Measurements from ENCODE around the gene SYNPO. TPM values are rescaled to one million over a fixed set of nuclear protein-coding genes. Genes with fewer than 3 reads are reported as not detected.

The SYNPO gene, protein sequence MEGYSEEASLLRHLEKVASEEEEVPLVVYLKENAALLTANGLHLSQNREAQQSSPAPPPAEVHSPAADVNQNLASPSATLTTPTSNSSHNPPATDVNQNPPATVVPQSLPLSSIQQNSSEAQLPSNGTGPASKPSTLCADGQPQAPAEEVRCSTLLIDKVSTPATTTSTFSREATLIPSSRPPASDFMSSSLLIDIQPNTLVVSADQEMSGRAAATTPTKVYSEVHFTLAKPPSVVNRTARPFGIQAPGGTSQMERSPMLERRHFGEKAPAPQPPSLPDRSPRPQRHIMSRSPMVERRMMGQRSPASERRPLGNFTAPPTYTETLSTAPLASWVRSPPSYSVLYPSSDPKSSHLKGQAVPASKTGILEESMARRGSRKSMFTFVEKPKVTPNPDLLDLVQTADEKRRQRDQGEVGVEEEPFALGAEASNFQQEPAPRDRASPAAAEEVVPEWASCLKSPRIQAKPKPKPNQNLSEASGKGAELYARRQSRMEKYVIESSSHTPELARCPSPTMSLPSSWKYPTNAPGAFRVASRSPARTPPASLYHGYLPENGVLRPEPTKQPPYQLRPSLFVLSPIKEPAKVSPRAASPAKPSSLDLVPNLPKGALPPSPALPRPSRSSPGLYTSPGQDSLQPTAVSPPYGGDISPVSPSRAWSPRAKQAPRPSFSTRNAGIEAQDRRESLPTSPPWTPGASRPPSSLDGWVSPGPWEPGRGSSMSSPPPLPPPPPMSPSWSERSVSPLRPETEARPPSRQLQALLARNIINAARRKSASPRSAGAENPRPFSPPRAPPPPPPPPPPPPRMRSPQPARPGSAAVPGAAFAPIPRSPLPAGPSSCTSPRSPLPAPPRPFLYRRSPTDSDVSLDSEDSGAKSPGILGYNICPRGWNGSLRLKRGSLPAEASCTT
- not detected in 2 replicates for total RNA-seq (2014; rRNA removed; shearing (Covaris generic); ENCODE audit: low replicate concordance)

DNA sequence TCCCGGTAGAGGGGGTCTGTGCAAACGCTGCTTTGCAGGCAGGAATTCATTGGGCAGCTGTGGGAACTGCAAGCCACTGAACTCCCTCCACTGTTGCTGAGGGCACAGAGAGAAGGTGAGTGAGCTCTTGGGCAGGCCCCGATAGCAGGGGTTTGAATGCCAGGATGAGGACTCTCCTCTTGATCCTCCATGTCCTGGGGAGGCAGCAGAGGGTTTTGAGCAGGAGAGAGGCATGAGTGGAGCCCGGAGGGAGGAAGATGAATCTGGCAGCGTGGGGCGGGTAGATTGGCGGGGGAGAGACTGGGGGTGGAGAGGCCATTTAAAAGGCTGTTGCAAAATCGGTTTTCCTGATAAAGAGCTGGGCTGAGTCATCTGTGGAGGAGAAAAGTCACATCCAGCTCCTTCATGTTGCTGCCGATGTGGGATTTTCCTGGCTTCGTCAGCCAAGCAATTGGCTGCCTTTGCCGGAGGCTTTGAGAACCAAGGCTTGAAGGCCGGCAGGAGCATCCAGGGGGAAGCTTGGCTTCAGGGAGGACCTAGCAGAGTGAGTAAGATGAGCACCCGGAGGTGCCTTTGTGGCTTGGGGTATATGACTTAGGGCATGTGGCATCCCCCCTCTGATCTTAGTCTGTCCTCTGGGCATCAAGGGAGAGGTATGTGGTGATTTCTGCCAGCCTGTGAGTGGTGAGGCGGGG, at the start of gene SYNPO:
TSS of gene SYNPO (plus strand) at position 350 of the 695 bp plus-strand sequence. CDS start 7,616 bp downstream, outside the sequence.
- Histone ChIP-seq H3K27ac (ENCODE audit: low read length) (no peak within 1 kb of the TSS), H3K36me3 (ENCODE audit: insufficient read depth, low read length) (no peaks in the 10 kb centered on the region), H3K9ac (ENCODE audit: low read length) (no peak within 1 kb of the TSS), H3K4me3 (ENCODE audit: low read length) (no peak within 1 kb of the TSS), H3K9me2 (replicated peaks; ENCODE audit: insufficient read depth, low read length) (no peaks in the 10 kb centered on the region), H3K4me2 (ENCODE audit: low read depth, low read length, poor library complexity, severe bottlenecking) (no peak within 1 kb of the TSS), H3K4me1 (ENCODE audit: low read length) (no peaks in the 10 kb centered on the region), H3K79me2 (ENCODE audit: low read length) (no peaks in the 10 kb centered on the region), H3K27me3 (ENCODE audit: low read length) (no peaks in the 10 kb centered on the region), H4K20me1 (ENCODE audit: insufficient read depth, low read depth, low read length) (no peaks in the 10 kb centered on the region), H2AFZ (ENCODE audit: low read length) (no peak within 1 kb of the TSS), H3K9me3 (ENCODE audit: low read length) (no peaks in the 10 kb centered on the region)
- DNase-seq, result no peak

DNA sequence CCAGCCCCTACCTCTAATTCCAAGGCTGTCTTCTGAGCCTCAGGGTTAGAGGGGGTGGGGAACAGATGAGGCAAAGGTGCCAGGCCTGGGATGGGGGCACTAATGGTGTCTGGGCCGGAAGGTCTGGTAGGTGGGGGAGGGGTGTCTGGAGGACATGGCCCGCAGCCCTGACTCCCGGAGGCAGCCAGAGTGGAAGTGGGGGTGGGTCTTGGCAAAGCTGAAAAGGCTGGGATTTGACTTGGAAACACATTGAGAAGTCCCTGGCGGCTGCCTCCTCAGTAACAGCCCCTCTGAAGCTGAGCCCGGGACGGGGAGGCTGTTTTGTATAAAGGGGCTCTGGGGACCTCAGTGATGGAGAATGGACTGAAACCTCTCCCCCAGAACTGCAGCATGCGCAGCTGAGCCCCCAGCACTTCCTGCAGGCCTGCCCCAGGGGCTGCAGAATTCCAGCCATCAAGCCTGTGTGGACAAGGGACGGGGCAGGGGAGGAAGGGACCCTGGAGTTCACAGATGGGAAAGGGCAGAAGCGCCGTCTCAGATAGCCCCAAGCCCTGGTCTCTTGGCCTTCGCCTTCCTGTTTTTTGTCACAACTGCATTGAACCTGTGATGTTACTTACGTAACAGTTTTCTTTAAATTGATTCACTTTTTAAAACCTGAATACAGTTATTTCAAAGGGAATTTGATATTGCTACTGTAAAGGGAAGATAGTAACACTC, 49.3 kb upstream of the SYNPO start:
- peak; percentile 63 for DNase-seq
- Histone ChIP-seq H3K9me3 (ENCODE audit: low read length) (no peaks in the 10 kb centered on the region), H4K20me1 (ENCODE audit: insufficient read depth, low read depth, low read length) (no peaks in the 10 kb centered on the region), H3K27me3 (ENCODE audit: low read length) (no peaks in the 10 kb centered on the region), H3K79me2 (ENCODE audit: low read length) (no peaks in the 10 kb centered on the region), H3K36me3 (ENCODE audit: insufficient read depth, low read length) (no peaks in the 10 kb centered on the region), H2AFZ (ENCODE audit: low read length) (peak overlapping the region; percentile 48; the same call in 1 of the 2 replicates), H3K9me2 (replicated peaks; ENCODE audit: insufficient read depth, low read length) (no peaks in the 10 kb centered on the region), H3K27ac (ENCODE audit: low read length) (no peak overlapping the region), H3K4me2 (ENCODE audit: low read depth, low read length, poor library complexity, severe bottlenecking) (peak overlapping the region; percentile 60), H3K9ac (ENCODE audit: low read length) (peak overlapping the region; percentile 37), H3K4me3 (ENCODE audit: low read length) (peak overlapping the region; percentile 21; the same call in 1 of the 2 replicates), H3K4me1 (ENCODE audit: low read length) (peaks cover 12% of the 10 kb centered on the region)

DNA sequence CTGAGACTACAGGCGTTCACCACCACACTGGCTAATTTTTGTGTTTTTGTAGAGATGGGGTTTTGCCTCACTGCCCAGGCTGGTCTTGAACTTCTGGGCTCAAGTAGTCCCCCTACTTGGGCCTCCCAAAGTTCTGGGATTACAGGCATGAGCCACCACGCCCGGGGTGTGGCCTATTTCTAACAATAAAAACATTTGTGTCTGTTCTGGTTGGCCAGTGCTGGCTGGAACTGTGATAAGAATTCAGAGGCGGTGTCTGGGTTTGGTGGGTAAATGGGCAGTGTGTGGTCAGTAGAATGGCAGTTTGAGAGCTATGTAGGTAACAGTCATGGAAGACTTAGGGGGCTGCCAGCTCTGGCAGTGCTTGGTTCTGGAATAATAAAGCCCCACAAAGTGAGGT, 46.9 kb upstream of the SYNPO start:
- Histone ChIP-seq H3K9me3 (ENCODE audit: low read length) (no peaks in the 10 kb centered on the region), H3K36me3 (ENCODE audit: insufficient read depth, low read length) (no peaks in the 10 kb centered on the region), H3K4me2 (ENCODE audit: low read depth, low read length, poor library complexity, severe bottlenecking) (no peak overlapping the region), H3K4me3 (ENCODE audit: low read length) (no peak overlapping the region), H4K20me1 (ENCODE audit: insufficient read depth, low read depth, low read length) (no peaks in the 10 kb centered on the region), H3K9ac (ENCODE audit: low read length) (no peak overlapping the region), H3K9me2 (replicated peaks; ENCODE audit: insufficient read depth, low read length) (no peaks in the 10 kb centered on the region), H3K79me2 (ENCODE audit: low read length) (no peaks in the 10 kb centered on the region), H3K4me1 (ENCODE audit: low read length) (peaks cover 22% of the 10 kb centered on the region), H3K27me3 (ENCODE audit: low read length) (no peaks in the 10 kb centered on the region), H2AFZ (ENCODE audit: low read length) (no peak overlapping the region), H3K27ac (ENCODE audit: low read length) (no peak overlapping the region)
- DNase-seq, result no peak

DNA sequence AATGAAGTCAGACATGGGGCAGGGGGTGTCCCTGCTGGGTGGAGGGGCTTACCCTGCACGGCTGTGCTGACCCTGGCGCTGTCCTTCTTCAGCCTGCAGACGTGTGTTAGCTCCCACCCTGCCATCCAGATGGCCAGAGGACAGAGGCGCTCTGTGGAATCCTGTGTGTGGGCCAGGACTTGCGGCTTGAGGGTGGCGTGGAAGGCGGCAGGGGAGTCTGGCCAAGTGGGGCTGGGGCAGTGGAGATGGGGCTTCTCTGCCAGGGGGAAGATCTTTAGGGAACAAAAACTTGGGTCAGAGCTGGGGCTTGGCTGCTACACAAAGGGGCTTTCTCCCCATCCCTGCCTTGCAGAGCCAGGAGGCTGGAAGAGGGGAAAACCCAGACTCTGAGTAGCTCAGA, 46.5 kb upstream of the SYNPO start:
- Histone ChIP-seq H3K79me2 (ENCODE audit: low read length) (no peaks in the 10 kb centered on the region), H3K4me2 (ENCODE audit: low read depth, low read length, poor library complexity, severe bottlenecking) (no peak overlapping the region), H3K36me3 (ENCODE audit: insufficient read depth, low read length) (no peaks in the 10 kb centered on the region), H2AFZ (ENCODE audit: low read length) (no peak overlapping the region), H3K9ac (ENCODE audit: low read length) (no peak overlapping the region), H3K4me1 (ENCODE audit: low read length) (peaks cover 22% of the 10 kb centered on the region), H3K27me3 (ENCODE audit: low read length) (no peaks in the 10 kb centered on the region), H3K4me3 (ENCODE audit: low read length) (no peak overlapping the region), H4K20me1 (ENCODE audit: insufficient read depth, low read depth, low read length) (no peaks in the 10 kb centered on the region), H3K9me2 (replicated peaks; ENCODE audit: insufficient read depth, low read length) (no peaks in the 10 kb centered on the region), H3K27ac (ENCODE audit: low read length) (no peak overlapping the region), H3K9me3 (ENCODE audit: low read length) (no peaks in the 10 kb centered on the region)
- DNase-seq, result no peak

DNA sequence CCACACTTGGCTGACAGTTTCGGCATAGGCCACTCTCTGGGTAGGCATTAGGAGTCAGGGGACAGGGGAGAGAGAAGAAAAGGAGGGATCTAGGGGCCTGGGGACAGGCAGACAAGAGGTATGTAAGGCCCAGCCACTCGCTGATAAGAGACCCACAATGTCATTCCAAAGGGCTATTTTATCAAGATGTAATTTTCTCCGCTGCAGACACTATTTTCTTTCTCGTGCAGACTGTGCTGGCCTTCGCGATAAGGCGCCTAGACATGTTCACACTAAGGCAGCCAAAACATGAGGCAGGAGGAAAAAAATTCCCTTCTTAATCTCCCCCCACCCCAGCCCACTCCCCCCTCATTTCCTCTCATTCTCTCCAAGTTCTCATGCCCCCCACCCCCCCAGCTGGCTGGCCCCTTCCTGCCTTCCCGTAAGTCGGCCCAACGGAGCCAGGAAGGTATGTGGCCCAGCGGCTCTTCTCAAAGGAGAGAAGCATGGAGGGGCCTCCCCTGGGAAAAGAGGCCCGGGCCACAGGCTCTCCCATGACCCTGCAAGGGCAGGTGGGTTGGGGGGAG, 44.9 kb upstream of the SYNPO start:
- H3K4me2 ChIP-seq (ENCODE audit: low read depth, low read length, poor library complexity, severe bottlenecking), result no peak overlapping the region
- H2AFZ ChIP-seq (ENCODE audit: low read length), result no peak overlapping the region
- H3K9me3 ChIP-seq (ENCODE audit: low read length), result no peaks in the 10 kb centered on the region
- peaks cover 21% of the 10 kb centered on the region for H3K4me1 ChIP-seq (ENCODE audit: low read length)
- no peaks in the 10 kb centered on the region for H3K27me3 ChIP-seq (ENCODE audit: low read length)
- H3K4me3 ChIP-seq (ENCODE audit: low read length), result no peak overlapping the region
- H3K27ac ChIP-seq (ENCODE audit: low read length), result no peak overlapping the region
- no peak for DNase-seq
- no peaks in the 10 kb centered on the region for H4K20me1 ChIP-seq (ENCODE audit: insufficient read depth, low read depth, low read length)
- no peaks in the 10 kb centered on the region for H3K9me2 ChIP-seq (replicated peaks; ENCODE audit: insufficient read depth, low read length)
- no peaks in the 10 kb centered on the region for H3K79me2 ChIP-seq (ENCODE audit: low read length)
- no peak overlapping the region for H3K9ac ChIP-seq (ENCODE audit: low read length)
- no peaks in the 10 kb centered on the region for H3K36me3 ChIP-seq (ENCODE audit: insufficient read depth, low read length)

DNA sequence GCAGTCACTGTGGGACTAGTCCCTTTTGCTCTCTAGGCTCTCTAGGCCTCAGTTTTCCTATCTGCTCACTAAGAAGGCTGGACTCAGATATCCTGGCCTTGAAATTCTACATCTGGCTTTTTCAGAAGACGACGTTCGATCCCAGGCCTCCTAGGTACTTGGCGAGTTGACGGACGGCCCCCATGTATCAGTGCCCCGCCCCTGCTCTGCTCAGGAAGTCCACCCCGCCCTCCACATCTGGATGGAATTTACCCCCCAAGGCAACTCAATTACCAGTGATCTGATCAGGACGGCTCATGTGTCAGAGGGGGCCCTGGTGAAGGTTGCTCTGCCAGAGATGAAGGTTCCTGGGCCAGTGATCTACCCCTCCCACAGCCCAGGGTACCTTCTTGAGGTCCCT, 44.1 kb upstream of the SYNPO start:
- no peak overlapping the region for H3K9ac ChIP-seq (ENCODE audit: low read length)
- no peaks in the 10 kb centered on the region for H4K20me1 ChIP-seq (ENCODE audit: insufficient read depth, low read depth, low read length)
- no peak overlapping the region for H2AFZ ChIP-seq (ENCODE audit: low read length)
- DNase-seq, result no peak
- H3K9me3 ChIP-seq (ENCODE audit: low read length), result no peaks in the 10 kb centered on the region
- H3K4me2 ChIP-seq (ENCODE audit: low read depth, low read length, poor library complexity, severe bottlenecking), result no peak overlapping the region
- no peaks in the 10 kb centered on the region for H3K27me3 ChIP-seq (ENCODE audit: low read length)
- H3K27ac ChIP-seq (ENCODE audit: low read length), result no peak overlapping the region
- H3K79me2 ChIP-seq (ENCODE audit: low read length), result no peaks in the 10 kb centered on the region
- peaks cover 13% of the 10 kb centered on the region for H3K4me1 ChIP-seq (ENCODE audit: low read length)
- H3K4me3 ChIP-seq (ENCODE audit: low read length), result no peak overlapping the region
- no peaks in the 10 kb centered on the region for H3K9me2 ChIP-seq (replicated peaks; ENCODE audit: insufficient read depth, low read length)
- H3K36me3 ChIP-seq (ENCODE audit: insufficient read depth, low read length), result no peaks in the 10 kb centered on the region

DNA sequence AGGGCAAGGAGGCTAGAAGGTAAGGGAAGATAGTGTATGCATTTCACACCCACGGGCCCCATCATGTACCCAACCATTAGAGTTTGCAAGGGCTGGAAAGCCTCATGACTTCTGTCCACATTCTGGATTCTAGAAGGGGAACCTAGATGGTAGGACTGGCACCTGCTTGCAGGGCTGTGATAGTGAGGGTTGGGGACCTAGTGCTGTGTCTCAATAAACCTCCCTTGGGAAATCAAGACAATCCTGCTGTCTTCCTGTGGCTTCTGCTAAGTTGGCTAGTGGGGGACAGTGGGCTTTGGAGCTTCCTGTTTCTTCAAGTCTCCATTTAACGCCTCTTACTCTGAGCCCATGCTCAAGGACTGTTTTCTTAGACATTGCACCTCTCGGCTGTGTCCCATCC, 43.6 kb upstream of the SYNPO start:
- no peak for DNase-seq
- Histone ChIP-seq H3K36me3 (ENCODE audit: insufficient read depth, low read length) (no peaks in the 10 kb centered on the region), H3K79me2 (ENCODE audit: low read length) (no peaks in the 10 kb centered on the region), H3K27ac (ENCODE audit: low read length) (no peak overlapping the region), H3K4me1 (ENCODE audit: low read length) (peaks cover 9% of the 10 kb centered on the region), H3K9me2 (replicated peaks; ENCODE audit: insufficient read depth, low read length) (no peaks in the 10 kb centered on the region), H4K20me1 (ENCODE audit: insufficient read depth, low read depth, low read length) (no peaks in the 10 kb centered on the region), H2AFZ (ENCODE audit: low read length) (no peak overlapping the region), H3K9ac (ENCODE audit: low read length) (no peak overlapping the region), H3K4me2 (ENCODE audit: low read depth, low read length, poor library complexity, severe bottlenecking) (no peak overlapping the region), H3K4me3 (ENCODE audit: low read length) (no peak overlapping the region), H3K9me3 (ENCODE audit: low read length) (no peaks in the 10 kb centered on the region), H3K27me3 (ENCODE audit: low read length) (no peaks in the 10 kb centered on the region)

All from Karpas-422 (cell line).